WTC11 (cell line): Measurements from ENCODE around the gene UCN3. TPM values are rescaled to one million over a fixed set of nuclear protein-coding genes. Genes with fewer than 3 reads are reported as not detected.

Source experiments
- ATAC-seq: fragments of 200-7000 bp; cut with Tn5 transposase; 2 replicates; pipeline ENCODE4 v1.10.0; 2021; ENCODE audit warnings: mild to moderate bottlenecking, moderate library complexity
- CTCF ChIA-PET: fragments of 300-600 bp; sonication (Branson Sonifier 250); formaldehyde crosslinking; loops from one replicate; lab custom pipeline; 2021; ENCODE audit warnings: antibody characterized with exemption; lab: Charles Lee
- POLR2A ChIA-PET: fragments of 350-600 bp; sonication (Branson Sonifier 250); formaldehyde crosslinking; loops from one replicate; lab custom pipeline; 2021; ENCODE audit warnings: antibody characterized with exemption; lab: Charles Lee
- DNase-seq: peaks from one replicate; pipeline ENCODE4 v3.0.0; 2021; ENCODE audit warnings: low spot score
- H3K27ac Mint-ChIP-seq: 2 replicates; pipeline ENCODE4 v1.8.0; 2021; ENCODE audit warnings: mixed read lengths
- H3K27me3 Mint-ChIP-seq: 2 replicates; pipeline ENCODE4 v1.8.0; 2021; ENCODE audit warnings: low read depth, mild to moderate bottlenecking, moderate library complexity, mixed read lengths
- H3K36me3 Mint-ChIP-seq: 2 replicates; pipeline ENCODE4 v1.8.0; 2021; ENCODE audit warnings: mixed read lengths
- H3K4me1 Mint-ChIP-seq: 2 replicates; pipeline ENCODE4 v1.8.0; 2022; ENCODE audit warnings: mixed read lengths
- H3K4me3 Mint-ChIP-seq: 2 replicates; pipeline ENCODE4 v1.8.0; 2021; ENCODE audit warnings: mild to moderate bottlenecking, moderate library complexity, mixed read lengths
- H3K9me3 Mint-ChIP-seq: 2 replicates; pipeline ENCODE4 v1.8.0; 2021; ENCODE audit warnings: mixed read lengths
- GRHL2 ChIP-seq: fragments of 250-450 bp; sonication (Bioruptor Pico); IDR thresholded peaks from 2 replicates; pipeline ENCODE4 v1.8.0; 2022; ENCODE audit warnings: mild to moderate bottlenecking, moderate library complexity; ENCODE audit not compliant: insufficient replicate concordance, severe bottlenecking
- IRF2 ChIP-seq: sonication (generic); formaldehyde crosslinking; IDR thresholded peaks from 2 replicates; pipeline ENCODE4 v1.8.0; 2022; ENCODE audit warnings: low read depth, missing genetic modification reagents, borderline replicate concordance
- MXD4 ChIP-seq: fragments of 250-450 bp; sonication (Bioruptor Pico); IDR thresholded peaks from 2 replicates; pipeline ENCODE4 v1.8.0; 2021; ENCODE audit warnings: mild to moderate bottlenecking, moderate library complexity, borderline replicate concordance
- MYBL2 ChIP-seq: sonication (generic); formaldehyde crosslinking; IDR thresholded peaks from 2 replicates; pipeline ENCODE4 v1.8.1; 2023; ENCODE audit warnings: mild to moderate bottlenecking, moderate library complexity, missing genetic modification reagents
- NFE2L1 ChIP-seq: sonication (generic); formaldehyde crosslinking; IDR thresholded peaks from 2 replicates; pipeline ENCODE4 v1.8.1; 2023; ENCODE audit warnings: missing genetic modification reagents
- NR3C1 ChIP-seq: sonication (generic); formaldehyde crosslinking; conservative IDR thresholded peaks from 2 replicates; pipeline ENCODE4 v1.8.1; 2023; ENCODE audit warnings: low read depth, mild to moderate bottlenecking, missing genetic modification reagents
- PRRX2 ChIP-seq: fragments of 250-450 bp; sonication (Bioruptor Pico); IDR thresholded peaks from 2 replicates; pipeline ENCODE4 v1.8.0; 2021; ENCODE audit warnings: mild to moderate bottlenecking
- TCF7 ChIP-seq: sonication (generic); formaldehyde crosslinking; IDR thresholded peaks from 2 replicates; pipeline ENCODE4 v1.8.0; 2022; ENCODE audit warnings: mild to moderate bottlenecking, low read depth, missing genetic modification reagents, moderate library complexity
- ZNF138 ChIP-seq: sonication (generic); formaldehyde crosslinking; conservative IDR thresholded peaks from 2 replicates; pipeline ENCODE4 v1.8.1; 2022; ENCODE audit warnings: mild to moderate bottlenecking, moderate library complexity, missing genetic modification reagents
- ZNF317 ChIP-seq: sonication (generic); formaldehyde crosslinking; IDR thresholded peaks from 2 replicates; pipeline ENCODE4 v1.8.1; 2023; ENCODE audit warnings: low read depth, mild to moderate bottlenecking, moderate library complexity, missing genetic modification reagents, borderline replicate concordance
- total RNA-seq: library from RNA; stranded (reverse); gene quantifications from 3 replicates; pipeline ENCODE4 v1.2.3, GENCODE V29; 2021
- TF ChIP-seq, protein P1 (sequence below): sonication (generic); formaldehyde crosslinking; IDR thresholded peaks from 2 replicates; pipeline ENCODE4 v1.8.1; 2023; ENCODE audit warnings: mild to moderate bottlenecking, missing genetic modification reagents
- TF ChIP-seq, protein P2 (sequence below): fragments of 250-450 bp; sonication (Bioruptor Pico); IDR thresholded peaks from 2 replicates; pipeline ENCODE4 v1.9.0; 2021; ENCODE audit warnings: mild to moderate bottlenecking, borderline replicate concordance
- TF ChIP-seq, protein P3 (sequence below): fragments of 250-450 bp; sonication (Bioruptor Pico); IDR thresholded peaks from 2 replicates; pipeline ENCODE4 v1.8.0; 2021; ENCODE audit warnings: mild to moderate bottlenecking
- TF ChIP-seq, protein P4 (sequence below): fragments of 250-450 bp; sonication (Bioruptor Pico); IDR thresholded peaks from 2 replicates; pipeline ENCODE4 v1.9.0; 2021; ENCODE audit warnings: mild to moderate bottlenecking
- TF ChIP-seq, protein P5 (sequence below): sonication (generic); formaldehyde crosslinking; IDR thresholded peaks from 2 replicates; pipeline ENCODE4 v1.8.0; 2023; ENCODE audit warnings: missing genetic modification reagents, mild to moderate bottlenecking, borderline replicate concordance
- TF ChIP-seq, protein P6 (sequence below): sonication (generic); formaldehyde crosslinking; IDR thresholded peaks from 2 replicates; pipeline ENCODE4 v1.8.1; 2023; ENCODE audit warnings: mild to moderate bottlenecking, missing genetic modification reagents
- TF ChIP-seq, protein P7 (sequence below): sonication (generic); formaldehyde crosslinking; IDR thresholded peaks from 2 replicates; pipeline ENCODE4 v1.8.1; 2023; ENCODE audit warnings: mild to moderate bottlenecking, moderate library complexity, missing genetic modification reagents
- TF ChIP-seq, protein P8 (sequence below): sonication (generic); formaldehyde crosslinking; IDR thresholded peaks from 2 replicates; pipeline ENCODE4 v1.8.0; 2022; ENCODE audit warnings: mild to moderate bottlenecking, missing genetic modification reagents

UCN3 gene
- total RNA-seq, 1 experiment from 2014 or later, result not detected

DNA sequence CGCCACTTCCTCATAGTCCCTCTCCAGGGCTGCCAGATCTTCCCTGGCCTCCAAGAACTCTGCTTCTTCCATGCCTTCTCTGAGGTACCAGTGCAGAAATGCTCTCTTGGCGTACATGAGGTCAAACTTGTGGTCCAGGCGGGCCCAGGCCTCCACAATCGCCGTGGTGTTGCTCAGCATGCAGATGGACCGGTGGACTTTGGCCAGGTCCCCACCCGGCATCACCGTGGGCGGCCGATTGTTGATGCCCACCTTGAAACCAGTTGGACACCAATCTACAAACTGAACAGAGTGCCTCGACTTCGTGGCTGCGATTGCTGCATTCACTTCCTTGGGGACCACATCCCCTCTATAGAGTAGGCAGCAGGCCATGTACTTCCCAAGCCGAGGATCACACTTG is 28.8 kb downstream of the UCN3 start:
- Mint-ChIP-seq H3K27ac (no peak overlapping the region), H3K36me3 (peaks cover 45% of the 10 kb centered on the region)
- ATAC-seq, result no peak
- no peak for DNase-seq
- ChIA-PET CTCF (no interaction called here), POLR2A (no interaction called here)
- no peak for TF ChIP-seq MYBL2
- TF ChIP-seq, protein P1, sequence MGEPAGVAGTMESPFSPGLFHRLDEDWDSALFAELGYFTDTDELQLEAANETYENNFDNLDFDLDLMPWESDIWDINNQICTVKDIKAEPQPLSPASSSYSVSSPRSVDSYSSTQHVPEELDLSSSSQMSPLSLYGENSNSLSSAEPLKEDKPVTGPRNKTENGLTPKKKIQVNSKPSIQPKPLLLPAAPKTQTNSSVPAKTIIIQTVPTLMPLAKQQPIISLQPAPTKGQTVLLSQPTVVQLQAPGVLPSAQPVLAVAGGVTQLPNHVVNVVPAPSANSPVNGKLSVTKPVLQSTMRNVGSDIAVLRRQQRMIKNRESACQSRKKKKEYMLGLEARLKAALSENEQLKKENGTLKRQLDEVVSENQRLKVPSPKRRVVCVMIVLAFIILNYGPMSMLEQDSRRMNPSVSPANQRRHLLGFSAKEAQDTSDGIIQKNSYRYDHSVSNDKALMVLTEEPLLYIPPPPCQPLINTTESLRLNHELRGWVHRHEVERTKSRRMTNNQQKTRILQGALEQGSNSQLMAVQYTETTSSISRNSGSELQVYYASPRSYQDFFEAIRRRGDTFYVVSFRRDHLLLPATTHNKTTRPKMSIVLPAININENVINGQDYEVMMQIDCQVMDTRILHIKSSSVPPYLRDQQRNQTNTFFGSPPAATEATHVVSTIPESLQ, result no peak
- no peak for TF ChIP-seq MXD4
- TF ChIP-seq, protein P2, sequence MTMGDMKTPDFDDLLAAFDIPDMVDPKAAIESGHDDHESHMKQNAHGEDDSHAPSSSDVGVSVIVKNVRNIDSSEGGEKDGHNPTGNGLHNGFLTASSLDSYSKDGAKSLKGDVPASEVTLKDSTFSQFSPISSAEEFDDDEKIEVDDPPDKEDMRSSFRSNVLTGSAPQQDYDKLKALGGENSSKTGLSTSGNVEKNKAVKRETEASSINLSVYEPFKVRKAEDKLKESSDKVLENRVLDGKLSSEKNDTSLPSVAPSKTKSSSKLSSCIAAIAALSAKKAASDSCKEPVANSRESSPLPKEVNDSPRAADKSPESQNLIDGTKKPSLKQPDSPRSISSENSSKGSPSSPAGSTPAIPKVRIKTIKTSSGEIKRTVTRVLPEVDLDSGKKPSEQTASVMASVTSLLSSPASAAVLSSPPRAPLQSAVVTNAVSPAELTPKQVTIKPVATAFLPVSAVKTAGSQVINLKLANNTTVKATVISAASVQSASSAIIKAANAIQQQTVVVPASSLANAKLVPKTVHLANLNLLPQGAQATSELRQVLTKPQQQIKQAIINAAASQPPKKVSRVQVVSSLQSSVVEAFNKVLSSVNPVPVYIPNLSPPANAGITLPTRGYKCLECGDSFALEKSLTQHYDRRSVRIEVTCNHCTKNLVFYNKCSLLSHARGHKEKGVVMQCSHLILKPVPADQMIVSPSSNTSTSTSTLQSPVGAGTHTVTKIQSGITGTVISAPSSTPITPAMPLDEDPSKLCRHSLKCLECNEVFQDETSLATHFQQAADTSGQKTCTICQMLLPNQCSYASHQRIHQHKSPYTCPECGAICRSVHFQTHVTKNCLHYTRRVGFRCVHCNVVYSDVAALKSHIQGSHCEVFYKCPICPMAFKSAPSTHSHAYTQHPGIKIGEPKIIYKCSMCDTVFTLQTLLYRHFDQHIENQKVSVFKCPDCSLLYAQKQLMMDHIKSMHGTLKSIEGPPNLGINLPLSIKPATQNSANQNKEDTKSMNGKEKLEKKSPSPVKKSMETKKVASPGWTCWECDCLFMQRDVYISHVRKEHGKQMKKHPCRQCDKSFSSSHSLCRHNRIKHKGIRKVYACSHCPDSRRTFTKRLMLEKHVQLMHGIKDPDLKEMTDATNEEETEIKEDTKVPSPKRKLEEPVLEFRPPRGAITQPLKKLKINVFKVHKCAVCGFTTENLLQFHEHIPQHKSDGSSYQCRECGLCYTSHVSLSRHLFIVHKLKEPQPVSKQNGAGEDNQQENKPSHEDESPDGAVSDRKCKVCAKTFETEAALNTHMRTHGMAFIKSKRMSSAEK (CRISPR knock-in tag), result no peak
- TF ChIP-seq, protein P3, sequence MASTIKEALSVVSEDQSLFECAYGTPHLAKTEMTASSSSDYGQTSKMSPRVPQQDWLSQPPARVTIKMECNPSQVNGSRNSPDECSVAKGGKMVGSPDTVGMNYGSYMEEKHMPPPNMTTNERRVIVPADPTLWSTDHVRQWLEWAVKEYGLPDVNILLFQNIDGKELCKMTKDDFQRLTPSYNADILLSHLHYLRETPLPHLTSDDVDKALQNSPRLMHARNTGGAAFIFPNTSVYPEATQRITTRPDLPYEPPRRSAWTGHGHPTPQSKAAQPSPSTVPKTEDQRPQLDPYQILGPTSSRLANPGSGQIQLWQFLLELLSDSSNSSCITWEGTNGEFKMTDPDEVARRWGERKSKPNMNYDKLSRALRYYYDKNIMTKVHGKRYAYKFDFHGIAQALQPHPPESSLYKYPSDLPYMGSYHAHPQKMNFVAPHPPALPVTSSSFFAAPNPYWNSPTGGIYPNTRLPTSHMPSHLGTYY, result no peak
- TF ChIP-seq, protein P4, sequence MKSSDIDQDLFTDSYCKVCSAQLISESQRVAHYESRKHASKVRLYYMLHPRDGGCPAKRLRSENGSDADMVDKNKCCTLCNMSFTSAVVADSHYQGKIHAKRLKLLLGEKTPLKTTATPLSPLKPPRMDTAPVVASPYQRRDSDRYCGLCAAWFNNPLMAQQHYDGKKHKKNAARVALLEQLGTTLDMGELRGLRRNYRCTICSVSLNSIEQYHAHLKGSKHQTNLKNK, result no peak
- TF ChIP-seq, protein P5, sequence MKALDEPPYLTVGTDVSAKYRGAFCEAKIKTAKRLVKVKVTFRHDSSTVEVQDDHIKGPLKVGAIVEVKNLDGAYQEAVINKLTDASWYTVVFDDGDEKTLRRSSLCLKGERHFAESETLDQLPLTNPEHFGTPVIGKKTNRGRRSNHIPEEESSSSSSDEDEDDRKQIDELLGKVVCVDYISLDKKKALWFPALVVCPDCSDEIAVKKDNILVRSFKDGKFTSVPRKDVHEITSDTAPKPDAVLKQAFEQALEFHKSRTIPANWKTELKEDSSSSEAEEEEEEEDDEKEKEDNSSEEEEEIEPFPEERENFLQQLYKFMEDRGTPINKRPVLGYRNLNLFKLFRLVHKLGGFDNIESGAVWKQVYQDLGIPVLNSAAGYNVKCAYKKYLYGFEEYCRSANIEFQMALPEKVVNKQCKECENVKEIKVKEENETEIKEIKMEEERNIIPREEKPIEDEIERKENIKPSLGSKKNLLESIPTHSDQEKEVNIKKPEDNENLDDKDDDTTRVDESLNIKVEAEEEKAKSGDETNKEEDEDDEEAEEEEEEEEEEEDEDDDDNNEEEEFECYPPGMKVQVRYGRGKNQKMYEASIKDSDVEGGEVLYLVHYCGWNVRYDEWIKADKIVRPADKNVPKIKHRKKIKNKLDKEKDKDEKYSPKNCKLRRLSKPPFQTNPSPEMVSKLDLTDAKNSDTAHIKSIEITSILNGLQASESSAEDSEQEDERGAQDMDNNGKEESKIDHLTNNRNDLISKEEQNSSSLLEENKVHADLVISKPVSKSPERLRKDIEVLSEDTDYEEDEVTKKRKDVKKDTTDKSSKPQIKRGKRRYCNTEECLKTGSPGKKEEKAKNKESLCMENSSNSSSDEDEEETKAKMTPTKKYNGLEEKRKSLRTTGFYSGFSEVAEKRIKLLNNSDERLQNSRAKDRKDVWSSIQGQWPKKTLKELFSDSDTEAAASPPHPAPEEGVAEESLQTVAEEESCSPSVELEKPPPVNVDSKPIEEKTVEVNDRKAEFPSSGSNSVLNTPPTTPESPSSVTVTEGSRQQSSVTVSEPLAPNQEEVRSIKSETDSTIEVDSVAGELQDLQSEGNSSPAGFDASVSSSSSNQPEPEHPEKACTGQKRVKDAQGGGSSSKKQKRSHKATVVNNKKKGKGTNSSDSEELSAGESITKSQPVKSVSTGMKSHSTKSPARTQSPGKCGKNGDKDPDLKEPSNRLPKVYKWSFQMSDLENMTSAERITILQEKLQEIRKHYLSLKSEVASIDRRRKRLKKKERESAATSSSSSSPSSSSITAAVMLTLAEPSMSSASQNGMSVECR (CRISPR knock-in tag), result no peak
- no peak for TF ChIP-seq ZNF317 (CRISPR knock-in tag)
- TF ChIP-seq ZNF138, result no peak
- TF ChIP-seq, protein P6, sequence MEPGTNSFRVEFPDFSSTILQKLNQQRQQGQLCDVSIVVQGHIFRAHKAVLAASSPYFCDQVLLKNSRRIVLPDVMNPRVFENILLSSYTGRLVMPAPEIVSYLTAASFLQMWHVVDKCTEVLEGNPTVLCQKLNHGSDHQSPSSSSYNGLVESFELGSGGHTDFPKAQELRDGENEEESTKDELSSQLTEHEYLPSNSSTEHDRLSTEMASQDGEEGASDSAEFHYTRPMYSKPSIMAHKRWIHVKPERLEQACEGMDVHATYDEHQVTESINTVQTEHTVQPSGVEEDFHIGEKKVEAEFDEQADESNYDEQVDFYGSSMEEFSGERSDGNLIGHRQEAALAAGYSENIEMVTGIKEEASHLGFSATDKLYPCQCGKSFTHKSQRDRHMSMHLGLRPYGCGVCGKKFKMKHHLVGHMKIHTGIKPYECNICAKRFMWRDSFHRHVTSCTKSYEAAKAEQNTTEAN (CRISPR knock-in tag), result no peak
- TF ChIP-seq IRF2, result no peak
- no peak for TF ChIP-seq GRHL2 (CRISPR knock-in tag)
- TF ChIP-seq, protein P7, sequence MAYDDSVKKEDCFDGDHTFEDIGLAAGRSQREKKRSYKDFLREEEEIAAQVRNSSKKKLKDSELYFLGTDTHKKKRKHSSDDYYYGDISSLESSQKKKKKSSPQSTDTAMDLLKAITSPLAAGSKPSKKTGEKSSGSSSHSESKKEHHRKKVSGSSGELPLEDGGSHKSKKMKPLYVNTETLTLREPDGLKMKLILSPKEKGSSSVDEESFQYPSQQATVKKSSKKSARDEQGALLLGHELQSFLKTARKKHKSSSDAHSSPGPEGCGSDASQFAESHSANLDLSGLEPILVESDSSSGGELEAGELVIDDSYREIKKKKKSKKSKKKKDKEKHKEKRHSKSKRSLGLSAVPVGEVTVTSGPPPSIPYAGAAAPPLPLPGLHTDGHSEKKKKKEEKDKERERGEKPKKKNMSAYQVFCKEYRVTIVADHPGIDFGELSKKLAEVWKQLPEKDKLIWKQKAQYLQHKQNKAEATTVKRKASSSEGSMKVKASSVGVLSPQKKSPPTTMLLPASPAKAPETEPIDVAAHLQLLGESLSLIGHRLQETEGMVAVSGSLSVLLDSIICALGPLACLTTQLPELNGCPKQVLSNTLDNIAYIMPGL (CRISPR knock-in tag), result no peak
- no peak for TF ChIP-seq NFE2L1 (CRISPR knock-in tag)
- TF ChIP-seq TCF7 (CRISPR knock-in tag), result no peak
- TF ChIP-seq PRRX2 (CRISPR knock-in tag), result no peak
- TF ChIP-seq, protein P8, sequence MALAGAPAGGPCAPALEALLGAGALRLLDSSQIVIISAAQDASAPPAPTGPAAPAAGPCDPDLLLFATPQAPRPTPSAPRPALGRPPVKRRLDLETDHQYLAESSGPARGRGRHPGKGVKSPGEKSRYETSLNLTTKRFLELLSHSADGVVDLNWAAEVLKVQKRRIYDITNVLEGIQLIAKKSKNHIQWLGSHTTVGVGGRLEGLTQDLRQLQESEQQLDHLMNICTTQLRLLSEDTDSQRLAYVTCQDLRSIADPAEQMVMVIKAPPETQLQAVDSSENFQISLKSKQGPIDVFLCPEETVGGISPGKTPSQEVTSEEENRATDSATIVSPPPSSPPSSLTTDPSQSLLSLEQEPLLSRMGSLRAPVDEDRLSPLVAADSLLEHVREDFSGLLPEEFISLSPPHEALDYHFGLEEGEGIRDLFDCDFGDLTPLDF (CRISPR knock-in tag), result no peak
- TF ChIP-seq NR3C1 (CRISPR knock-in tag), result no peak
- TF ChIP-seq, all 79 proteins: peak for 0
- Mint-ChIP-seq H3K4me1 (peaks cover 6% of the 10 kb centered on the region), H3K4me3 (no peak overlapping the region), H3K9me3 (peaks cover 55% of the 10 kb centered on the region), H3K27me3 (no peaks in the 10 kb centered on the region; the same call in none of the 2 replicates)
